ENCODE results near the gene TYK2.
A peak's percentile ranks its signal among the peaks of the same experiment; 100 is the strongest.

The TYK2 gene

DNA sequence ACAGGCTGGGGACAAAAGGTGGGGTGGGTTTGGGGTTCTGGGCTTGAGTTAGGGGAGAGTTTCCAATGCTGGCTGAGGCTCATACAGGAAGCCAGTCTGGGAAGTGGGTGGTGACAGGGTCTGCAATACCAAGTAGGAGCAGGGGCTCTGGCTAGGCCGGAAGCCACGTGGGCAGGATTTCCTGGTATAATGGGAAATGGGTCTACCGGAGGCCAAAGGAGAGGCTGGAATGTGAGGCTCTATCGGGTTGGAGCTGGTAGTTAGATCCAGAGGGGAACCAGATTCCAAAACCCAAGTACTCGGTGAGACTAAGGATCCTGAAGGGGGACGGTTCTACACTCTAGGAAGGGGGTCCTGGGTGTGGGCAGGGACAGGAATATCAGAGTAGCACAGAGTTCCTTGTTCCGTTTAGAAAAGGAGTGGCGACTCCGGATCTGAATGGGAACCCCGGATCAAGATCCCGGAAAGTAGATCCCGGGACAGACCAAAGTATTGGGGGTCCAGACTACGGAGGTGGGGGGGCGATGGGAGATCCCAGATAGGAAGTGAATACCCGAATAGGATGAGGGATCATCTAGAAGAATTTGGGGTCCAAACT is 22.2 kb upstream of the TYK2 start (continued):
- TF ChIP-seq, protein P1, sequence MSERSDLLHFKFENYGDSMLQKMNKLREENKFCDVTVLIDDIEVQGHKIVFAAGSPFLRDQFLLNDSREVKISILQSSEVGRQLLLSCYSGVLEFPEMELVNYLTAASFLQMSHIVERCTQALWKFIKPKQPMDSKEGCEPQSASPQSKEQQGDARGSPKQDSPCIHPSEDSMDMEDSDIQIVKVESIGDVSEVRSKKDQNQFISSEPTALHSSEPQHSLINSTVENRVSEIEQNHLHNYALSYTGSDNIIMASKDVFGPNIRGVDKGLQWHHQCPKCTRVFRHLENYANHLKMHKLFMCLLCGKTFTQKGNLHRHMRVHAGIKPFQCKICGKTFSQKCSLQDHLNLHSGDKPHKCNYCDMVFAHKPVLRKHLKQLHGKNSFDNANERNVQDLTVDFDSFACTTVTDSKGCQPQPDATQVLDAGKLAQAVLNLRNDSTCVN (tag by site-specific recombination; optimal IDR thresholded peaks at IDR 0.05), result no peak
- TF ChIP-seq, protein P2, sequence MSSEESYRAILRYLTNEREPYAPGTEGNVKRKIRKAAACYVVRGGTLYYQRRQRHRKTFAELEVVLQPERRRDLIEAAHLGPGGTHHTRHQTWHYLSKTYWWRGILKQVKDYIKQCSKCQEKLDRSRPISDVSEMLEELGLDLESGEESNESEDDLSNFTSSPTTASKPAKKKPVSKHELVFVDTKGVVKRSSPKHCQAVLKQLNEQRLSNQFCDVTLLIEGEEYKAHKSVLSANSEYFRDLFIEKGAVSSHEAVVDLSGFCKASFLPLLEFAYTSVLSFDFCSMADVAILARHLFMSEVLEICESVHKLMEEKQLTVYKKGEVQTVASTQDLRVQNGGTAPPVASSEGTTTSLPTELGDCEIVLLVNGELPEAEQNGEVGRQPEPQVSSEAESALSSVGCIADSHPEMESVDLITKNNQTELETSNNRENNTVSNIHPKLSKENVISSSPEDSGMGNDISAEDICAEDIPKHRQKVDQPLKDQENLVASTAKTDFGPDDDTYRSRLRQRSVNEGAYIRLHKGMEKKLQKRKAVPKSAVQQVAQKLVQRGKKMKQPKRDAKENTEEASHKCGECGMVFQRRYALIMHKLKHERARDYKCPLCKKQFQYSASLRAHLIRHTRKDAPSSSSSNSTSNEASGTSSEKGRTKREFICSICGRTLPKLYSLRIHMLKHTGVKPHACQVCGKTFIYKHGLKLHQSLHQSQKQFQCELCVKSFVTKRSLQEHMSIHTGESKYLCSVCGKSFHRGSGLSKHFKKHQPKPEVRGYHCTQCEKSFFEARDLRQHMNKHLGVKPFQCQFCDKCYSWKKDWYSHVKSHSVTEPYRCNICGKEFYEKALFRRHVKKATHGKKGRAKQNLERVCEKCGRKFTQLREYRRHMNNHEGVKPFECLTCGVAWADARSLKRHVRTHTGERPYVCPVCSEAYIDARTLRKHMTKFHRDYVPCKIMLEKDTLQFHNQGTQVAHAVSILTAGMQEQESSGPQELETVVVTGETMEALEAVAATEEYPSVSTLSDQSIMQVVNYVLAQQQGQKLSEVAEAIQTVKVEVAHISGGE (tag by site-specific recombination; conservative IDR thresholded peaks at IDR 0.05; ENCODE audit: low read depth), result peak; percentile 76
- TF ChIP-seq TRIM28 (IDR thresholded peaks at IDR 0.05; ENCODE audit: borderline replicate concordance, low read length) (no peak), ZNF514 (tag by site-specific recombination; IDR thresholded peaks at IDR 0.05) (no peak), ZNF112 (tag by site-specific recombination; IDR thresholded peaks at IDR 0.05) (no peak), ZNF335 (tag by site-specific recombination; conservative IDR thresholded peaks at IDR 0.05) (no peak), ZNF624 (tag by site-specific recombination; IDR thresholded peaks at IDR 0.05) (no peak), ZNF629 (tag by site-specific recombination; IDR thresholded peaks at IDR 0.05) (no peak), ZFP69B (tag by site-specific recombination; IDR thresholded peaks at IDR 0.05) (no peak), GFI1B (tag by site-specific recombination; IDR thresholded peaks at IDR 0.05) (no peak), ZNF571 (tag by site-specific recombination; IDR thresholded peaks at IDR 0.05) (no peak), ZNF132 (tag by site-specific recombination; IDR thresholded peaks at IDR 0.05; ENCODE audit: borderline replicate concordance) (no peak), ZNF677 (tag by site-specific recombination; IDR thresholded peaks at IDR 0.05) (no peak), ZFP3 (tag by site-specific recombination; IDR thresholded peaks at IDR 0.05; ENCODE audit: low read depth) (no peak), ZNF521 (tag by site-specific recombination; IDR thresholded peaks at IDR 0.05) (no peak), ZNF416 (tag by site-specific recombination; IDR thresholded peaks at IDR 0.05) (no peak), BCL11A (tag by site-specific recombination; IDR thresholded peaks at IDR 0.05; ENCODE audit: low read depth) (no peak), ZNF473 (tag by site-specific recombination; IDR thresholded peaks at IDR 0.05) (no peak), ZNF10 (tag by site-specific recombination; IDR thresholded peaks at IDR 0.05) (no peak)
- TF ChIP-seq, protein P3, sequence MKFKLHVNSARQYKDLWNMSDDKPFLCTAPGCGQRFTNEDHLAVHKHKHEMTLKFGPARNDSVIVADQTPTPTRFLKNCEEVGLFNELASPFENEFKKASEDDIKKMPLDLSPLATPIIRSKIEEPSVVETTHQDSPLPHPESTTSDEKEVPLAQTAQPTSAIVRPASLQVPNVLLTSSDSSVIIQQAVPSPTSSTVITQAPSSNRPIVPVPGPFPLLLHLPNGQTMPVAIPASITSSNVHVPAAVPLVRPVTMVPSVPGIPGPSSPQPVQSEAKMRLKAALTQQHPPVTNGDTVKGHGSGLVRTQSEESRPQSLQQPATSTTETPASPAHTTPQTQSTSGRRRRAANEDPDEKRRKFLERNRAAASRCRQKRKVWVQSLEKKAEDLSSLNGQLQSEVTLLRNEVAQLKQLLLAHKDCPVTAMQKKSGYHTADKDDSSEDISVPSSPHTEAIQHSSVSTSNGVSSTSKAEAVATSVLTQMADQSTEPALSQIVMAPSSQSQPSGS (tag by site-specific recombination; IDR thresholded peaks at IDR 0.05; ENCODE audit: low read depth), result no peak
- TF ChIP-seq, protein P4, sequence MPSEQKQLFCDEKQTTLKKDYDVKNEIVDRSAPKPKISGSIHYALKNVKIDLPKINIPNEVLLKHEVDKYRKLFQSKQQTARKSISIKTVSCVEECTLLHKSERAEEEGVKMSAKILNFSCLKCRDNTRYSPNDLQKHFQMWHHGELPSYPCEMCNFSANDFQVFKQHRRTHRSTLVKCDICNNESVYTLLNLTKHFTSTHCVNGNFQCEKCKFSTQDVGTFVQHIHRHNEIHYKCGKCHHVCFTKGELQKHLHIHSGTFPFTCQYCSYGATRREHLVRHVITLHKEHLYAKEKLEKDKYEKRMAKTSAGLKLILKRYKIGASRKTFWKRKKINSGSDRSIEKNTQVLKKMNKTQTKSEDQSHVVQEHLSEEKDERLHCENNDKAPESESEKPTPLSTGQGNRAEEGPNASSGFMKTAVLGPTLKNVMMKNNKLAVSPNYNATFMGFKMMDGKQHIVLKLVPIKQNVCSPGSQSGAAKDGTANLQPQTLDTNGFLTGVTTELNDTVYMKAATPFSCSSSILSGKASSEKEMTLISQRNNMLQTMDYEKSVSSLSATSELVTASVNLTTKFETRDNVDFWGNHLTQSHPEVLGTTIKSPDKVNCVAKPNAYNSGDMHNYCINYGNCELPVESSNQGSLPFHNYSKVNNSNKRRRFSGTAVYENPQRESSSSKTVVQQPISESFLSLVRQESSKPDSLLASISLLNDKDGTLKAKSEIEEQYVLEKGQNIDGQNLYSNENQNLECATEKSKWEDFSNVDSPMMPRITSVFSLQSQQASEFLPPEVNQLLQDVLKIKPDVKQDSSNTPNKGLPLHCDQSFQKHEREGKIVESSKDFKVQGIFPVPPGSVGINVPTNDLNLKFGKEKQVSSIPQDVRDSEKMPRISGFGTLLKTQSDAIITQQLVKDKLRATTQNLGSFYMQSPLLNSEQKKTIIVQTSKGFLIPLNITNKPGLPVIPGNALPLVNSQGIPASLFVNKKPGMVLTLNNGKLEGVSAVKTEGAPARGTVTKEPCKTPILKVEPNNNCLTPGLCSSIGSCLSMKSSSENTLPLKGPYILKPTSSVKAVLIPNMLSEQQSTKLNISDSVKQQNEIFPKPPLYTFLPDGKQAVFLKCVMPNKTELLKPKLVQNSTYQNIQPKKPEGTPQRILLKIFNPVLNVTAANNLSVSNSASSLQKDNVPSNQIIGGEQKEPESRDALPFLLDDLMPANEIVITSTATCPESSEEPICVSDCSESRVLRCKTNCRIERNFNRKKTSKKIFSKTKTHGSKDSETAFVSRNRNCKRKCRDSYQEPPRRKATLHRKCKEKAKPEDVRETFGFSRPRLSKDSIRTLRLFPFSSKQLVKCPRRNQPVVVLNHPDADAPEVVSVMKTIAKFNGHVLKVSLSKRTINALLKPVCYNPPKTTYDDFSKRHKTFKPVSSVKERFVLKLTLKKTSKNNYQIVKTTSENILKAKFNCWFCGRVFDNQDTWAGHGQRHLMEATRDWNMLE (tag by site-specific recombination; conservative IDR thresholded peaks at IDR 0.05; ENCODE audit: low read depth), result peak; percentile 50; the same call in 1 of the 2 replicates
- TF ChIP-seq, protein P5, sequence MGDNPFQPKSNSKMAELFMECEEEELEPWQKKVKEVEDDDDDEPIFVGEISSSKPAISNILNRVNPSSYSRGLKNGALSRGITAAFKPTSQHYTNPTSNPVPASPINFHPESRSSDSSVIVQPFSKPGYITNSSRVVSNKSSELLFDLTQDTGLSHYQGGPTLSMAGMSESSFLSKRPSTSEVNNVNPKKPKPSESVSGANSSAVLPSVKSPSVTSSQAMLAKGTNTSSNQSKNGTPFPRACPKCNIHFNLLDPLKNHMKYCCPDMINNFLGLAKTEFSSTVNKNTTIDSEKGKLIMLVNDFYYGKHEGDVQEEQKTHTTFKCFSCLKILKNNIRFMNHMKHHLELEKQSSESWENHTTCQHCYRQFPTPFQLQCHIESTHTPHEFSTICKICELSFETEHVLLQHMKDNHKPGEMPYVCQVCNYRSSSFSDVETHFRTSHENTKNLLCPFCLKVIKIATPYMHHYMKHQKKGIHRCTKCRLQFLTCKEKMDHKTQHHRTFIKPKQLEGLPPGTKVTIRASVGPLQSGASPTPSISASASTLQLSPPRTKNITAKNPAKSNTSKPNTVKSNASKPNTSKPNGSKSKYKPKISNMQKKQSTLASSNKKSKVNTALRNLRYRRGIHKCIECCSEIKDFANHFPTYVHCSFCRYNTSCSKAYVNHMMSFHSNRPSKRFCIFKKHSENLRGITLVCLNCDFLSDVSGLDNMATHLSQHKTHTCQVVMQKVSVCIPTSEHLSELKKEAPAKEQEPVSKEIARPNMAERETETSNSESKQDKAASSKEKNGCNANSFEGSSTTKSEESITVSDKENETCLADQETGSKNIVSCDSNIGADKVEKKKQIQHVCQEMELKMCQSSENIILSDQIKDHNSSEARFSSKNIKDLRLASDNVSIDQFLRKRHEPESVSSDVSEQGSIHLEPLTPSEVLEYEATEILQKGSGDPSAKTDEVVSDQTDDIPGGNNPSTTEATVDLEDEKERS (tag by site-specific recombination; IDR thresholded peaks at IDR 0.05), result no peak
- TF ChIP-seq, protein P6, sequence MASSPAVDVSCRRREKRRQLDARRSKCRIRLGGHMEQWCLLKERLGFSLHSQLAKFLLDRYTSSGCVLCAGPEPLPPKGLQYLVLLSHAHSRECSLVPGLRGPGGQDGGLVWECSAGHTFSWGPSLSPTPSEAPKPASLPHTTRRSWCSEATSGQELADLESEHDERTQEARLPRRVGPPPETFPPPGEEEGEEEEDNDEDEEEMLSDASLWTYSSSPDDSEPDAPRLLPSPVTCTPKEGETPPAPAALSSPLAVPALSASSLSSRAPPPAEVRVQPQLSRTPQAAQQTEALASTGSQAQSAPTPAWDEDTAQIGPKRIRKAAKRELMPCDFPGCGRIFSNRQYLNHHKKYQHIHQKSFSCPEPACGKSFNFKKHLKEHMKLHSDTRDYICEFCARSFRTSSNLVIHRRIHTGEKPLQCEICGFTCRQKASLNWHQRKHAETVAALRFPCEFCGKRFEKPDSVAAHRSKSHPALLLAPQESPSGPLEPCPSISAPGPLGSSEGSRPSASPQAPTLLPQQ (tag by site-specific recombination; IDR thresholded peaks at IDR 0.05), result 0 out of 2 replicates have a peak, but pooled peaks have one; percentile 11

Data from HEK293 (cell line).